Myocyte (in vitro differentiated cells): ENCODE results near the gene SEC11A. TPM values are rescaled to one million over a fixed set of nuclear protein-coding genes. Genes with fewer than 3 reads are reported as not detected.

Experiments used
- DNase-seq: peaks from one replicate; pipeline ENCODE4 v3.0.0-alpha.2; 2012; ENCODE audit warnings: low read depth
- total RNA-seq: library from RNA; depleted of rRNA; stranded (reverse); fragments of >200 nt; gene quantifications from 2 replicates; pipeline ENCODE4 v1.2.3, GENCODE V29; 2014

The SEC11A gene
- total RNA-seq, 1 donor from 2014 or later, result 178 TPM

DNA sequence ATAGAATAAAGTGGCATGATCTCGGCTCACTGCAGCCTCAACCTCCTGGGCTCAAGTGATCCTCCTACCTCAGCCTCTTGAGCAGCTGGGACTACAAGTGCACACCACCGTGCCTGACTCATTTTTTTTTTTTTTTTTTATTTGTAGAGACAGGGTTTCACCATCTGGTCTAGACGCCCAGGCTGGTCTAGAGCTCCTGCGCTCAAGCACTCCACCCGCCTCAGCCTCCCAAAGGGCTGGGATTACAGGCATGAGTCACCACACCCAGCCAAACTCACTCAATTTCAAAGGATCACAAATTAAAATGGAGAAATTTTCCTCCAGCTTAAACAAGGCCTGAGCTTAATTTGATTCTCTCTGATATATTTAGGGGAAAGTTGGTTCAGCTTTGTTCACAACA lies 30.6 kb downstream of the SEC11A start:
- DNase-seq, result peak; percentile 69

DNA sequence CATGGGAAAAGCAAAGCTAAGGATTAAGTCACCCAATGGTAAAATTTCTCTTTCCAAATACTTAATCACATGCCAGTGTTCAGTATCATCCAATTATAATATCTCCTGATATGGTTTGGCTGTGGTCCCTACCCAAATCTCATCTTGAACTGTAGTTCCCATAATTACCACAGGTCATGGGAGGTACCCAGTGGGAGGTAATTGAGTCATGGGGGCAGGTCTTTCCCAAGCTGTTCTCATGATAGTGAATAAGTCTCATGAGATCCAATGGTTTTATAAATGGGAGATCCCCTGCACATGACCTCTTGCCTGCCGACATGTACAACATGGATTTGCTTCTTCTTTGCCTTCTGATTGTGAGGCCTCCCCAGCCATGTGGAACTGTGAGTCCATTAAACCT lies 31.8 kb downstream of the SEC11A start:
- peak; percentile 36 for DNase-seq

DNA sequence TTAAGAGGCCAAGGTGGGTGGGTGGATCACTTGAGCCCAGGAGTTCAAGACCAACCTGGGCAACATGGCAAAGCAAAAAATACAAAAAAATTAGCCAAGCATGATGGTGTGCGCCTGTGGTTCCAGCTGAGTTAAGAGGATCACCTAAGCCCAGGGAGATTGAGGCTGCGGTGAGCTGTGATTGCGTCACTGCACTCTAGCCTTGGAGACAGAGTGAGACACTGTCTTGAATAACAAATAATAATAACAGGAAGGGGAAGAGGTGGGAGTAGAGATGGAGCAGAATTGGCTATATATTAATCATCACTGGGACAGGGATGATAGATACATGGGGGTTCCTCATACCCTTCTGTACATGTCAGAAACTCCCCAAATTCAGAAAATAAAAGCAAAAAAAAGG lies 34.1 kb downstream of the SEC11A start:
- DNase-seq, result no peak

DNA sequence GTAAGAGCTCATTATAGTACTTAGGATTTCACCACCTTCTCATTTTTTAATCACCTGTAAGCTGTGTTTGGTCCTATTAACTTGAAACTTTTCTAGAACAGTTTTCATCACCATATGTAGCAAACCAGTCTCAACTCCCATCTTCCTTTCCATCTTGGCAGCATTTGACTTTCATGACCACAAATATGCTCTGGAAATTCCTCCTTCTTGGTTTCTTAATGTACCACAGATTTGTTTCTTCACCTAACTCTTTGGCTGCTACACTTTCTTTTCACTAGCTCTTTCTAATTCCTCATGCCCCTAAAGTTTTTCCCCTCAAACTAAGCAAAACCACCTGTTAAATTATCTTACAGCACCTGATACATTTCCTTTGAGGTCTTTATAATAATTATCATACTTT lies 44.7 kb downstream of the SEC11A start:
- peak; percentile 58 for DNase-seq

DNA sequence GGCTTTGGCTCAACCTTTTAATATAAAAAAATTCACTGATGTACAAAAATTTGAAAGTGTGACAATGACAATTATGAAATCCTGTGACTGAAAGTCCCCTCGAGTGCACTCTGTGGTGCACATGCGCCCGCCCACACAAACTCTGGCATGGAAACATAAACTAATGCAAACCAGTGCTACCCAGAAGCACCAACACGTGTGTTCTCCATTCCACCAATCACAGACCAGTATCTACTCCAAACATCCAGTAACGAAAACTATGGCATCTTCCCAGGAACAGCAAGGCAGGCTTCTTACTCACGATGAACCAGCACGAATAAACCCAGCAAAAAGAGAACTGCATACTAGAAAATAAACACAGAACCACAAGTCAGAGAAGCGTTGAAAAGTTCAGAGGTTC lies 46.2 kb downstream of the SEC11A start:
- DNase-seq, result no peak

DNA sequence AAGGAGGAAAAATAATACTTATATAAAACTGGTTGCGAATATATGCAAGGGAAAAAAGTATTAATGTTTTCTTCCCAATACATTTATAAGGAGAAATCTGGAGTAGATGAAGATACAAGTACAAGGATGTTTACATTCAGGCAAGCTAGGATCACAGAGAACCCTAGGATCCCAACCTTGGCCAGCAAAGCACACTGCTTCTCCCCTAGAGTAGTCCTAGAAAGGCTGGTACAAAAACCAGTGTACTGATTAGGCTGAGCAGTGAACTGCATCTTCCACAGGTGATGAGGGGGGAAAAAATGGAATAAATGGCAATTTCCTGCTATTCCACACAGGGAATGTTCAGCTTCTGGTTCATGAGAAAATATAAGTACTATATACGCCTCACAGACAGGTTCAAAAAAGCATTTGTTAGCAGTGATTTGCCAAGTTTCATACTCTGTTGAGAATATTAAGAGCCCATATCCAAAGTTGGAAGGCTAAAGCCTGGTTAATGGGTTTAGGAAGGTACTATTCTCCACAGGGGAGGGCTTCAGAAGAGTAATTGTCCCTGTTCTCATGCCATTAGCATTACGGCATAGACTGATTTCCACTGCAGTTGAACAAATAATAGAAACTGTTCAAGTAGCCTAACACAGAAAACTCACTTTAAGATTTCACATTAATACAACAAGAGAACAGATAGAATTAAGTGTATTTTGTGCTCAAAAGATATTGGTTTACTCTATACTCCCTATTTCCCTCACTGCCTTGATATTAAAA lies 47.5 kb downstream of the SEC11A start:
- no peak for DNase-seq

DNA sequence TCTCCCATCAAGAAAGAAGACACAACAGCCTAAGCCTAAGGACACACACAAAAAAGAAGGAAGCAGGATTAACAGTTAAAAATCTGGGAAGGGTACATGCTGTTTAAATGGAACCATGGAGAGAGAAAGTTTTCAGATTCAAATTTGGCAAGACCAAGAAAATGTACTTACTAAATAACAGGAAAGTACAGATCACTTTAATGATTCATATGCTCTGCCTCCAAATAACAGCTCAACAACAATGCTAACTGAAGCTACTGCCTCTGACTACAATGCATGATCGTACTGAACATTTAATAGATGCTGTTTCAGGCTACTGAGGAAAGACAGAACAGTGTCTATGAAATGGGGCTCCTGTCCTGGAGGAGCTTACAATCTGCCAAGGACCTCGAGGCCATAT lies 49.6 kb downstream of the SEC11A start:
- no peak for DNase-seq

DNA sequence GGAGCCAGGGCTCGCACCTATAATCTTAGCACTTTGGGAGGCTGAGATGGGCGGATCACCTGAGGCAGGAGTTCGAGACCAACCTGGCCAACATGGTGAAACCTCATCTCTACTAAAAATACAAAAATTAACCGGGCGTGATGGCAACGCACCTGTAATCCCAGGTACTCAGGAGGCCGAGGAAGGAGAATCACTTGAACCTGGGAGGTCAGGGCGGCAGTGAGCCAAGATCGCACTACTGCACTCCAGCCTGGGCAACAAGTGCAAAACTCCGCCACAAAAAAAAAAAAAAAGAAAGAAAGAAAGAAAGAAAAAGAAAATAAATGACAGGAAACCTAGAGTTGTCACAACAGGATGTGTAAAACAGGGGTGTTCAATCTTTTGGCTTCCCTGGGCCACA lies 54.9 kb downstream of the SEC11A start:
- DNase-seq, result no peak

DNA sequence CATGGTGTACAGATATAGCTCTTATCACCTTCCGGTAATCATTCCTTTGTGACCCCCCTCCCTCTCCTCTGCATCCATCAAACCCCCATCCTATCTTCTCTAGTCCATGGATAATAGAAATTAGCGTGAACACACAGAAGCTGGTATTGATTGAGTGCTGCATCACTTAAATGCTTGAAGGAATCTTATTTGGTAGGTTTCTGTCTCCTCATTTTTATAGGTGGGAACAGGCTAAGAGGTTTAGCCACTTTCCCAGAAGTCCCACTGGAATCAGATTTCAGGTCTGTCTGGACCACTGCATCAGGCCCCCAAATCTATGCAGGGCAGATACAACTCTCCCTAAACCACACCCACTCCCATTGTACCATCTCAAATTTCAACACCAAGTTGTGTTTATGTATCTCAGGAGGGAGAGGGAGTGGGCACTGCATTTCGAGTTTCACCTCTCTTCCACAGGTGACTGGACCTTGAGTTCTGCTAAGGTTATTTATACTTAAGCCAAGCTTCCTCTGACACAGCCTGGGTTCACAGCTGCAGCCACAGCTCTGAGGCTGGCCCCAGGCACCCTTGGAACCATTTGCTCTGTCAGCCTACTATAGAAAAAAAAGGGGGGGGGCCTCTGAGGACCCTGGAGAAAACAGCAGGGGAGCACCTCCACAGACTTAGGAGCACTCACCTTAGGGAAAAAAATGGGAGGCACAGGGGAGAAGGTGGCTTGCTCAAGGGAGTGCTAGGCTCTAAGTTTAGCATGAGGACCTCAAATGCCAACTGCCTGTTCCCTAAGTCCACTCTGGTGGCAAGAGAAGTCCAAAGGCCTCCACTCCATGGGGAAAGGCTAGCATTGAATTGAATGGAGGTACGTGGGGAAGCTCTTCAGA lies 55.8 kb downstream of the SEC11A start:
- DNase-seq, result no peak

DNA sequence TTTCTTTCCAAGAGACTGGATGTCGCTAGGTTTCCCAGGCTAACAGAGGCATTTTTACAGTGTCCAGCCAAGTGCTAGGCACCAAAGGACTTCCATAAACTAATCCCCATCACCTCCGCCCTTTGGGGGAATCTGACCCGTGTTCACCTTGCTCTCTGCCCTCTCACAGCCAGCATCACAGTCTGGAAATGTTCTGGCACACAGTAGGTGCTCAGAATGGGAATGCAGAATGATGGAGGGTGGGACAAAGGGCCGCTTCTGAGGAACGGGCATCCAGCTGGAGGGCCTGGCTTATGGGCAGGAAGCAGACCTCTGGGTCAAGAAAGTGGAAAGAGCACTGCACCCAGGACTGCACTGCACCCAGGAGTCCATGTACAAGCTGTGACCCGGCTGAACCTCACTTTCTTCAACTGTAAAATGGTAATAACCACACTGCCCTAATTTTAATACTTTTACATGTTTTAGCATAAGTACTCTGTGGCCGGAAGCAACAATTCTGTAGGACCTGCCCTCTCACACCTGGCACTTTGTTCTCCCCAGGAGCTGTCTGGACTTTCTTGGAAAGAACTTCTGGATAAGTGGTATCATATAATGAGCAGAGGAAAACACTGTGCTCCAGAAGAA lies 57.0 kb downstream of the SEC11A start:
- DNase-seq, result no peak

DNA sequence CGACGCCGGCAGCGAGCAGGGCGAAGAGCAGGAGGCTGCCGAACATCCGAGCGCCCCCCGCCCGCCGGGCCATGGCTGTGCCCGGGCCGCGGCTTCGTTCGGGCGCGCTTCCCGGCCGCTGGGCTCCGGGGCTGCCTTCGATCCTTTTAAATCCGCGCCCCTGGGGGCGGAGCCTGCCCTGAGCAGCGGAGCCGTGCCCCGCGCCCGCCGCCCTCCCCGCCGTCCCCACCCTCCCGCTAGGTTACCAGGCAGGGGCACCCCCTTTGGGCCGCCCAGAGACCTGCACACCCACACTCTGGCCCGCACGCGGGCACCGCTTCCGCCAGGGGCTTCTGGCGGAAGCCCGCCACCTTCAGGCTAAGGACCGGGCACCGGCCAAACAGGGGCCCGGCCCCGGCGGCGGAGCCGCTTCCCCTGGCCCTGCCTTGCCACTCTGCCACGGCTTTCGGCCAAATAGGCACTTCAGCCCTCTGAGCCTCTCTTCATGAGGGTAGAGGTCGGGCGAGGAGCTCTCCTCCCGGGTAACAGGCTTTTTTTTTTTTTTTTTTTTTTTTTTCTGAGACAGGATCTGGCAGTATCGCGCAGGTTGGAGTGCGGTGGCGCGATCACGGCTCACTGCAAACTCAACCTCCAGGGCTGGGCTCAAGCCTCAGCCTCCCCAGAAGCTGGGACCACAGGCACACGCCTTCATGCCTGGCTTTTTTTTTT lies 57.7 kb downstream of the SEC11A start, which contains the start of gene NMB:
NMB (minus strand) TSS at position 120 of the 708 bp plus-strand sequence; CDS start at position 73, 47 bp downstream.
- peak; percentile 79 for DNase-seq

DNA sequence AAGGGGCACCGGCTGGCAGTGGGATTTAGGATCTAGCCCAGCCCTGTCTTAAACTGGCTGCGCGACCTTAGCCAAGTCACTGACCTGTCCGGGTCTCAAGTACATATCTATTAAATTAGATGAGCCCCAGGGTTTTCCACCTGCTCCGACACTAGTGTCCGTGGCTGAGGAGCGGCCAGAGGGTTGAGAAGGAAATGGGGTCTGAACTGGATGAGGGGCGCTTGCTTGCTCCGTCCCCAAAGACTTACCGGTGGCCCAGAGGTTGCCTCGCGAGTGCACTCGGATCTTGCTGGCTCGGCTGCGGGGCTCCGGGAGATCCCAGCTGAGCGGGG lies 58.2 kb downstream of the SEC11A start:
- no peak for DNase-seq

DNA sequence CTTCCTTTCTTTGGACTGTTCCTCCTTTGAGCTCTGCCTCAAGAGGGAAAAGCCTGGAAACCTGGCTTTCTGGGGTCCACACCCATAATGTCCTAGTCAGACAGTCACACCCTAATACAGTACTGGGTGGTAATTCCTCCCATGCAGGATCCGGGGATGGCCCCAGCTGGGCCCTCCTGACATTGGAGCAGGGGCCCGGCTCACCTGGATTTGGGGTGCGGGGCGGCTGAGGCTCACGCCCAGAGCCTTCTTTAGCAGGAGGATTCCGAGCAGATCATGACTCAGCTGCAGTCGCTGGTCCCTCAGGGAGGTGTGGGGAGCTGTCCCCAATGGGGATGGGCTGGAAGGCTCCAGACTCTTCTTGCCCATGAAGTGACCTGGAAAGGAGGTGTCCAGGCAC lies 59.0 kb downstream of the SEC11A start:
- DNase-seq, result no peak

DNA sequence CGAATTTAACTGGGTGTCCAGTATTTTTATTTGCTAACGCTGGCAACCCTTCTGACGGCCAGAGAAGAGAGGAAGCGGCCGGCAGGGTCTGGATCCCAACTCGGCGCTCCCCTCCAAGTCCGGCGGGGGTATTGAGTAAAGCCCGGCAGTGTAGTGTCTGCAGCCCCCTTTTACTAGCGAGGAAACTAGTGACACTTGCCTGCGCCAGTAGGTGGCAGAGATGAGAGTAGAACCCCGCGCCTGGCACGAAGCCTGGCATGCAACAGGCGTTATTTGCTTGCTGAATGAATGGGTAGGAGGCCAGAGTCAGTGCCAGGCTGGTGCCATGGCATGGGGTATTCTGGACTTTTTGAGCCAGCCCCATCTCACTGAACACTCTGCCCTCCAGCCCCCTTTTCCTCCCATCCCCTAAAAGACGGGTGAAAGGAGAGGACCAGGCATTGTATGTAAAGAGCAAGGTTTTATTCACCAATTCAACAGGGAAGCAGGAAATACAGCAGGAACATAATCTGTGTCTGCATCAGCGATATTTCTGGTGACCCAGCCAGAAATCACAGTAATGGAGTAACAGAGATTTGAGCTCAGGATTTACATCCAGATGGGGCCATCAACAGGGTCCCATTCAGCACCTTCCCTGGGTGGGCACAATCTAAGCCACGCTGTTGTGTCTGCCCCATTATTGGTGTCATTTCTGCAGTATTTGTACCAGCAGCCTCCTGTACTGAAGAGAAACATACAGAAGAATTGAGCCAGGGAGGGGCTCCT lies 61.1 kb downstream of the SEC11A start:
- DNase-seq, result peak; percentile 91

DNA sequence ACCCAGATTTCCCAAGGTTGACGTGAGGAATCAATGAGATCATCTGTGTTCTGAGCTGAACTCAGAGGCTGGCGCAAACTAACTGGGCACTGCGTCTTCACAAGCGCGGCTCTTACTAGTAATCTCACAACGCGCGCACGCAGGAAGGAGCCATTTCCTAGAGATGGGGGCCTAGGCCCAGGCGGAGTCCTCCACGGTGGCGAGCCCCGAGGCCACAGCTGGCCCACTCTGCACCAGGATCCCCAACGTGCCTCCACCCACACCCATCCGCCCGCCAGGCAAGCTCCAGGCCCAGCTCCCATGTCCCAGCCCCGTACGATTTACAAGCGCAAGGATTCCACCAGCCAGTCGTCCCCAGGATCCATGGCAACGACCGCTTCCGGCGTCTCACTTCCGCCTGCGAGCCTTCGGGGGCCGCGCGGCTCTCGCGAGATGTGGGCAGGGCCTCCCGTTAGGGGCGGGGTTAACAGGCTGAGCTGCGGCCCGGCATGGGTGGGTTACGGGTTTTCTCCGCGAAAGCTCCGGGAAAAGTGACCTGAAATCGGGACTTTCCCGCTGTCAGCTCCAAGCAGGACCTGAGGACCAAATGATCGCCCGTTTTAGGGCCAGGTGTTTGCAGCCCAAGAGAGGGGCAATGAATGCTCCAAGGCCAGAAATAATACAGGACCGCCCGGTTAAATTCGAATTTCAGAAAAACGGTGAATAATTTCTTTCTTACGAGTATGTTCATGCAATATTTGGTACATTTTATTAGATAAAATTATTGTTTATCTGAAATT lies 61.8 kb downstream of the SEC11A start, which contains the start of gene WDR73:
WDR73 (minus strand) TSS at position 374 of the 779 bp plus-strand sequence; CDS start at position 365, 9 bp downstream.
- DNase-seq, result peak; percentile 96

DNA sequence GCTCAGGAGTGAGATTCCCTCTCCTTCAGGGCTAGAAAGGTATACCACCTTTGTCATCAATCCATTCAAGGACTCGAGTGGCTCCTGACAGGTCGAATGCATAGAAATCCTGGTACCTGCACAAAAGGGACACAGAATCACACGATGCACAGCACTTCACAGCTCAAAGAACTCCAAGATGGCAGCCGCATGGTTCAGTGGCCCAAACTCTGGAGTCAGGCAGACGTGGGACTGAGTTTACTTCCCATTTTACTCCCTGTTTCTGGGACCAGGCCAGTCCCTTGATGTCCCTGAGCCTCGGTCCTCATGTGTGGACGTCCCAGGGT lies 62.4 kb downstream of the SEC11A start:
- DNase-seq, result no peak

DNA sequence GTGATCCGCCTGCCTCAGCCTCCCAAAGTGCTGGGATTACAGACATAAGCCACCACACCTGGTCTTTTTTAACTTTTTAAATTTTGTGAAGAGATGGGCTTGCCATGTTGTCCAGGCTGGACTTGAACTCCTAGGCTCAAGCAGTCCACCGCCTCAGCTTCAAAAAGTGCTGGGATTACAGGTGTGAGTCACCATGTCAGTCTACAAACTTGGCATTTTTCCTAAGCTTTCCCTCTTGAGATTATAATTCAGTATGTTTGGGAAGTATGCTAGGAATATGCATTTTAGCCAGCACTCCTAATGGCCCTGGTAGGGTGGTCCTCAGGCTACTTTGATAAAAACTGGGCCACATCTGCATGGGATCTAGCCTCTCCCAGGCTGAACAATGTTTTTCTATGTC lies 66.2 kb downstream of the SEC11A start:
- no peak for DNase-seq

DNA sequence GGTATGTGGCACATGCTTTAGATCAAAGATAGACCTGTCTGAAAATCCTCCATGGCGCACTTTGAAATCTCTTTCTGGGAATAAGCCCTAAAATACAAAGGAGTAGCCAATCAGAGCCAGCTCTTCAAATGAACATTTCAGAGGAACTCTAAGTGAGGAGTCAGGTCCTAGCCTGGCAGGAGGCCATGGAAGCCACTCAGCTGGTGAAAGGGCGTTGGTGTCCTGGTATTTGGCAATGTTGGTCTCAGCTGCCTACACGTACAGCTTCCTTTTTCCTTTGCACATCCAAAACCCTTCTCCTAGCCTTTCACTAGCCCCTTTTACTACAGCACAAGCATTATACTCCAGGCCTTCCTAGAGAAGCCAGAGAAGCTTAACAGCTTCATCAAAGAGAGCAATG lies 67.4 kb downstream of the SEC11A start:
- DNase-seq, result peak; percentile 84

DNA sequence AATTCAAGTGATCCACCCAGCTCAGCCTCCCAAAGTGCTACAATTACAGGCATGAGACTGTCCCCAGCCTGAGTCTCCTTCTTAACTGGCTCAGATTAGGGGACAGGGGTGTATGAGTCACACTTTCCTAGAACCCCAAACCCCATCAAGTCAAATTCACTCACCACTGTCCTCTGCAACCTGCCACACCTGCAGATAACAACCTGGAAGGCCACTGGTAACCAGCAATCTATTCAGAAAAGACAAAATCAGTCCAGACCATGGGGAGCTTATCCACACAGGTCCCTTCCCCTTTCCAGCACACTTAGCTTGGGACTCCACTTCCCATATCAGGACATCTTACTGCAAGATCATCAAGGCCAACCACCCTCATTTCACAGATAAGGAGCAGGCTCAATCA lies 68.2 kb downstream of the SEC11A start:
- DNase-seq, result no peak

DNA sequence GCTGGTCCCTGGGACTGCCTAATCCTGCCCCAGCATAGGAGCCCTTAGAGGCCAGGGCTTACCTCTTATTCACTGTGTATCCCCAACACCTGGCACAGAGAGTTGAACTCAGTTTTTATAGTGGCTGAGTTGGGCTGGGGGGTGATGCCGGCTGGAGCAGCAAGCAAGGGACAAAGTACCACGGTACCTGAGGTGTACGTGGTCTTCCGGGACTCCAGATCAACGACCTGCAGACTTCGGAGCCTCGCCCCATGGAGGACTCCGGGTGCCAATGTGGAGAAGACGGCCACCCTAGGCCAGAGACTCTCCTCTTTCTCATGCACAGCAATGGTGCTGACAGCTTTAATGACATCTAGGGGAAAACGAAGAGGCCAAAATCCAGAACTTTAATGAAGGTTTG lies 69.9 kb downstream of the SEC11A start:
- DNase-seq, result no peak
